Vagina (tissue), 2 donors: Measurements from ENCODE around the gene FOXA3. TPM values are rescaled to one million over a fixed set of nuclear protein-coding genes. Genes with fewer than 3 reads are reported as not detected.

Experiments
- DNase-seq, 2 donors: peaks; one replicate each; pipeline ENCODE4 v3.0.0-alpha.2; 2017; ENCODE audit errors: extremely low spot score in 2 of 2
- H3K27ac ChIP-seq: fragments of 200-600 bp; sonication (generic); one replicate; pipeline ENCODE4 v1.5.1; 2019
- H3K27me3 ChIP-seq: fragments of 200-600 bp; sonication (generic); one replicate; pipeline ENCODE4 v1.5.1; 2019
- H3K36me3 ChIP-seq, 2 donors: fragments of 200-600 bp; sonication (generic); one replicate each; pipeline ENCODE4 v1.5.1; 2017 to 2019
- H3K4me1 ChIP-seq: fragments of 200-600 bp; sonication (generic); one replicate; pipeline ENCODE4 v1.5.1; 2019
- H3K4me3 ChIP-seq, 2 donors: fragments of 200-600 bp; sonication (generic); 1 replicate in 1 of 2; 2 replicates in 1 of 2; pipeline ENCODE4 v1.5.1; 2016 to 2019
- H3K9me3 ChIP-seq: fragments of 200-600 bp; sonication (generic); one replicate; pipeline ENCODE4 v1.5.1; 2019
- CTCF ChIP-seq, 3 experiments: fragments of 450-650 bp in 2 of 3; fragments of 200-600 bp in 1 of 3; sonication (generic) in 1 of 3; IDR thresholded peaks; one replicate each; pipeline ENCODE4 v1.5.1; 2017 to 2019; ENCODE audit warnings: antibody characterized with exemption in 3 of 3, mild to moderate bottlenecking in 2 of 3, moderate library complexity in 2 of 3
- POLR2A ChIP-seq, 2 donors: fragments of 450-650 bp; IDR thresholded peaks; one replicate each; pipeline ENCODE4 v1.6.1; 2017; ENCODE audit warnings: antibody characterized with exemption in 2 of 2, mild to moderate bottlenecking in 2 of 2, moderate library complexity in 2 of 2
- POLR2AphosphoS5 ChIP-seq, 2 donors: sonication (generic); formaldehyde crosslinking; IDR thresholded peaks; one replicate each; pipeline ENCODE4 v1.9.0; 2017; ENCODE audit warnings: antibody characterized with exemption in 2 of 2, mild to moderate bottlenecking in 2 of 2, low read depth in 1 of 2; ENCODE audit not compliant: insufficient read depth in 1 of 2
- intact Hi-C: fragments of 100-400 bp; cut with DNase I; formaldehyde crosslinking; loops from one replicate; pipeline ENCODE4 v1.15.1; 2023
- total RNA-seq: library from RNA; depleted of rRNA; stranded (reverse); fragments of >200 nt; gene quantifications from one replicate; pipeline ENCODE4 v1.2.3, GENCODE V29; 2016

FOXA3 gene
- total RNA-seq, 1 donor from 2014 or later, result not detected

- TF ChIP-seq CTCF (IDR thresholded peaks at IDR 0.05) (no peak), POLR2AphosphoS5 (IDR thresholded peaks at IDR 0.05; ENCODE audit: insufficient read depth in 1 of 2, low read depth in 1 of 2) (no peak), POLR2A (IDR thresholded peaks at IDR 0.05) (no peak)
- no peaks in the 10 kb centered on the region for H3K4me1 ChIP-seq
- H3K27me3 ChIP-seq, result no peaks in the 10 kb centered on the region
- no peak overlapping the region for H3K4me3 ChIP-seq
- no peak overlapping the region for H3K27ac ChIP-seq
- intact Hi-C loops, result no loop called here
- no peaks in the 10 kb centered on the region for H3K9me3 ChIP-seq
- no peak for DNase-seq
- H3K36me3 ChIP-seq, result peaks cover 0 to 71% of the 10 kb centered on the region in 2 donors
Observed at GRCh38 chr19:45825263-45825605, 38.9 kb upstream of the FOXA3 start.

GRCh38 chr19:45825917-45826893, 37.9 kb upstream of the FOXA3 start:
- Histone ChIP-seq H3K9me3 (no peaks in the 10 kb centered on the region), H3K36me3 (peaks cover 1 to 71% of the 10 kb centered on the region in 2 donors), H3K4me1 (no peaks in the 10 kb centered on the region), H3K27ac (no peak overlapping the region), H3K27me3 (no peaks in the 10 kb centered on the region), H3K4me3 (no peak overlapping the region)
- intact Hi-C loops, result no loop called here
- DNase-seq, result no peak
- TF ChIP-seq POLR2A (IDR thresholded peaks at IDR 0.05) (no peak), POLR2AphosphoS5 (IDR thresholded peaks at IDR 0.05; ENCODE audit: insufficient read depth in 1 of 2, low read depth in 1 of 2) (no peak), CTCF (IDR thresholded peaks at IDR 0.05) (no peak)

- Histone ChIP-seq H3K27ac (no peak overlapping the region), H3K4me3 (no peak overlapping the region), H3K36me3 (peaks cover 3 to 75% of the 10 kb centered on the region in 2 donors), H3K4me1 (no peaks in the 10 kb centered on the region), H3K9me3 (no peaks in the 10 kb centered on the region), H3K27me3 (no peaks in the 10 kb centered on the region)
- no peak for DNase-seq
- no peak for TF ChIP-seq POLR2A (IDR thresholded peaks at IDR 0.05)
- TF ChIP-seq POLR2AphosphoS5 (IDR thresholded peaks at IDR 0.05; ENCODE audit: insufficient read depth in 1 of 2, low read depth in 1 of 2), result no peak
- TF ChIP-seq CTCF (IDR thresholded peaks at IDR 0.05), result no peak
- intact Hi-C loops, result no loop called here
Observed at GRCh38 chr19:45826934-45827333, 37.2 kb upstream of the FOXA3 start.

GRCh38 chr19:45827459-45828093, 36.5 kb upstream of the FOXA3 start:
- Histone ChIP-seq H3K27me3 (no peaks in the 10 kb centered on the region), H3K9me3 (no peaks in the 10 kb centered on the region), H3K4me1 (no peaks in the 10 kb centered on the region), H3K36me3 (peaks cover 3 to 77% of the 10 kb centered on the region in 2 donors), H3K4me3 (no peak overlapping the region), H3K27ac (no peak overlapping the region)
- no peak for DNase-seq
- TF ChIP-seq POLR2A (IDR thresholded peaks at IDR 0.05), result no peak
- no peak for TF ChIP-seq CTCF (IDR thresholded peaks at IDR 0.05)
- TF ChIP-seq POLR2AphosphoS5 (IDR thresholded peaks at IDR 0.05; ENCODE audit: insufficient read depth in 1 of 2, low read depth in 1 of 2), result no peak
- intact Hi-C loops, result no loop called here
